ENCODE results near the gene PKIG. TPM values are rescaled to one million over a fixed set of nuclear protein-coding genes. Genes with fewer than 3 reads are reported as not detected.

The PKIG gene
- total and polyA plus RNA-seq, 2 donors (not counting 3 experiments of a cell fraction or from before 2014, with no cell fraction given), result 135 to 167 TPM

DNA sequence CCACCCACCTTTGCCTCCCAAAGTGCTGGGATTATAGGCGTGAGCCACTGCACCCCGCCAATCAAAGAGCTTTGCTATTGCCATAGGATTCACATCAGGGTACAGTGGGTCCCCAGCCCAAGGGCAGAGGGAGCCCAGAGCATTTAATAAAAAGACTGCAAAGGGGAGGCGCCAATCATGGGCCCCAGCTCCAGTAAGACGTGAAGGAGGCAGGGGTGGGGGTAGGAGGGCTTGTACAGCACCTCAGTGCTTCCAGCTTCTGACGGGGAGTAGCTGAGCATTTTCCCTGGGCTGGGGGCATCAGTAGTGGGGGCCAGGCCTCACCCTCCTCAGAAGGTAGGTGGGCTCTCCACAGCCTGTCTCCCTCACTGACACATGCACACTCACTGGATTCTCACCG lies 67.6 kb downstream of the PKIG start:
- no peak overlapping the region for H3K9ac ChIP-seq (replicated peaks; ENCODE audit: extremely low read depth, insufficient read depth, low read length)
- DNase-seq (ENCODE audit: low read depth, low spot score) (no peak), FAIRE-seq (no peak)
- no peak overlapping the region for H3K4me2 ChIP-seq (ENCODE audit: insufficient read depth, low read length)
- H3K4me3 ChIP-seq (replicated peaks in 1 of 3; ENCODE audit: insufficient read depth in 1 of 3, low read depth in 1 of 3, low read length in 3 of 3), result no peak overlapping the region
- H4K20me1 ChIP-seq (replicated peaks; ENCODE audit: control insufficient read depth, extremely low read depth, insufficient read depth, low read length), result no peaks in the 10 kb centered on the region
- H3K4me1 ChIP-seq (ENCODE audit: control insufficient read depth, extremely low read depth, insufficient read depth, low read length), result peaks cover 22% of the 10 kb centered on the region
- peaks cover 10 to 11% of the 10 kb centered on the region in 2 experiments for H3K27me3 ChIP-seq (ENCODE audit: control insufficient read depth in 2 of 2, insufficient read depth in 2 of 2, low read length in 2 of 2)
- H3K79me2 ChIP-seq (ENCODE audit: control insufficient read depth, insufficient read depth, low read length), result no peaks in the 10 kb centered on the region
- TF ChIP-seq, protein P1, sequence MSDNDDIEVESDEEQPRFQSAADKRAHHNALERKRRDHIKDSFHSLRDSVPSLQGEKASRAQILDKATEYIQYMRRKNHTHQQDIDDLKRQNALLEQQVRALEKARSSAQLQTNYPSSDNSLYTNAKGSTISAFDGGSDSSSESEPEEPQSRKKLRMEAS (IDR thresholded peaks at IDR 0.05; ENCODE audit: insufficient read depth, insufficient read length), result no peak
- TF ChIP-seq EZH2 (IDR thresholded peaks at IDR 0.05; ENCODE audit: borderline replicate concordance, low read depth, low read length, severe bottlenecking) (no peak), POLR2AphosphoS5 (IDR thresholded peaks at IDR 0.05; ENCODE audit: insufficient read depth, low read depth, low read length) (no peak), FOS (IDR thresholded peaks at IDR 0.05; ENCODE audit: borderline replicate concordance, insufficient read depth, low read length) (no peak), JUN (IDR thresholded peaks at IDR 0.05; ENCODE audit: borderline replicate concordance, insufficient read depth, insufficient read length, low read depth) (no peak), POLR2A (IDR thresholded peaks at IDR 0.05; ENCODE audit: low read depth, low read length) (no peak), GATA2 (IDR thresholded peaks at IDR 0.05; ENCODE audit: insufficient read depth, insufficient read length, low read depth, low read length) (no peak), MYC (IDR thresholded peaks at IDR 0.05; ENCODE audit: low read depth, low read length) (no peak)
- TF ChIP-seq, protein P2, sequence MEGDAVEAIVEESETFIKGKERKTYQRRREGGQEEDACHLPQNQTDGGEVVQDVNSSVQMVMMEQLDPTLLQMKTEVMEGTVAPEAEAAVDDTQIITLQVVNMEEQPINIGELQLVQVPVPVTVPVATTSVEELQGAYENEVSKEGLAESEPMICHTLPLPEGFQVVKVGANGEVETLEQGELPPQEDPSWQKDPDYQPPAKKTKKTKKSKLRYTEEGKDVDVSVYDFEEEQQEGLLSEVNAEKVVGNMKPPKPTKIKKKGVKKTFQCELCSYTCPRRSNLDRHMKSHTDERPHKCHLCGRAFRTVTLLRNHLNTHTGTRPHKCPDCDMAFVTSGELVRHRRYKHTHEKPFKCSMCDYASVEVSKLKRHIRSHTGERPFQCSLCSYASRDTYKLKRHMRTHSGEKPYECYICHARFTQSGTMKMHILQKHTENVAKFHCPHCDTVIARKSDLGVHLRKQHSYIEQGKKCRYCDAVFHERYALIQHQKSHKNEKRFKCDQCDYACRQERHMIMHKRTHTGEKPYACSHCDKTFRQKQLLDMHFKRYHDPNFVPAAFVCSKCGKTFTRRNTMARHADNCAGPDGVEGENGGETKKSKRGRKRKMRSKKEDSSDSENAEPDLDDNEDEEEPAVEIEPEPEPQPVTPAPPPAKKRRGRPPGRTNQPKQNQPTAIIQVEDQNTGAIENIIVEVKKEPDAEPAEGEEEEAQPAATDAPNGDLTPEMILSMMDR (IDR thresholded peaks at IDR 0.05; ENCODE audit: extremely low read depth in 1 of 2, insufficient read depth in 1 of 2, low read depth in 1 of 2, low read length in 2 of 2), result no peak
- intact Hi-C loops (cut with micrococcal nuclease), result loop anchor here (2.0 to 5.0 kb wide), 2 partner anchors 35 to 38 kb away; no protein-coding TSS in a partner anchor
- dilution Hi-C loops (cut with MboI; ENCODE audit: extremely low pct_ligation_motif_present, low sequenced_read_pairs), result no loop called here
- no peaks in the 10 kb centered on the region for H3K9me3 ChIP-seq (replicated peaks; ENCODE audit: control insufficient read depth, insufficient read depth, low read length)
- CTCF ChIA-PET, result interaction anchor here (1.0 to 4.1 kb wide), 2 partner anchors 34 to 40 kb away, joined by 3 to 38 read pairs; no protein-coding TSS in a partner anchor
- H3K9me1 ChIP-seq (replicated peaks; ENCODE audit: control insufficient read depth, extremely low read depth, insufficient read depth, low read length), result no peaks in the 10 kb centered on the region
- H2AFZ ChIP-seq (ENCODE audit: low read depth, low read length), result no peak overlapping the region
- H3K27ac ChIP-seq (ENCODE audit: insufficient read depth, low read depth, low read length), result no peak overlapping the region
- no peaks in the 10 kb centered on the region for H3K36me3 ChIP-seq (ENCODE audit: control insufficient read depth in 2 of 2, extremely low read depth in 1 of 2, insufficient read depth in 2 of 2, low read length in 2 of 2)
- BruUV-seq (replicated peaks), result no TSS peak
- POLR2A ChIA-PET, result interaction anchor here (0.7 kb wide), 1 partner anchor 675 kb away, joined by 10 read pairs; no protein-coding TSS in a partner anchor
